Epithelial cell of esophagus (primary cell): ENCODE results near the gene DOCK3.
A peak's percentile ranks its signal among the peaks of the same experiment; 100 is the strongest.
"Not testable (repeated sequence)": the region's sequence is repeated elsewhere in the genome, so short reads cannot be mapped to it uniquely, and the experiment has no call there.

Experiments used
- DNase-seq: peaks from one replicate; pipeline ENCODE4 v3.0.0; 2010; ENCODE audit warnings: low read depth
- H3K4me3 ChIP-seq: 2 replicates; pipeline ENCODE4 v1.5.1; 2011; ENCODE audit warnings: mild to moderate bottlenecking, low read length, control low read depth
- CTCF ChIP-seq: IDR thresholded peaks from 2 replicates; pipeline ENCODE4 v1.5.1; 2011; ENCODE audit warnings: low read depth, mild to moderate bottlenecking, low read length, control low read depth, inconsistent platforms; ENCODE audit not compliant: insufficient read depth; ENCODE audit errors: missing control alignments

DOCK3 gene

GRCh38 chr3:51063053-51063452 is 388.3 kb downstream of the DOCK3 start:
- no peak for TF ChIP-seq CTCF
- no peak overlapping the region for H3K4me3 ChIP-seq
- no peak for DNase-seq

GRCh38 chr3:51075221-51075775 is 400.6 kb downstream of the DOCK3 start:
- no peak for DNase-seq
- TF ChIP-seq CTCF: no peak
- H3K4me3 ChIP-seq: no peak overlapping the region

- no peak for TF ChIP-seq CTCF
- no peak for DNase-seq
- H3K4me3 ChIP-seq: no peak overlapping the region
Measured at GRCh38 chr3:51082363-51082762, 407.6 kb downstream of the DOCK3 start.

- no peak for TF ChIP-seq CTCF
- no peak overlapping the region for H3K4me3 ChIP-seq
- DNase-seq: no peak
Measured at GRCh38 chr3:51083490-51083889, 408.8 kb downstream of the DOCK3 start.

GRCh38 chr3:51092141-51092540 is 417.4 kb downstream of the DOCK3 start:
- DNase-seq, H3K4me3 ChIP-seq: not testable (repeated sequence)

GRCh38 chr3:51094838-51095237 is 420.1 kb downstream of the DOCK3 start:
- H3K4me3 ChIP-seq: not testable (repeated sequence)

GRCh38 chr3:51099794-51100535 is 425.2 kb downstream of the DOCK3 start:
- peak; percentile 62 for DNase-seq
- H3K4me3 ChIP-seq: no peak overlapping the region

More at GRCh38 chr3:51094838-51095237, 420.1 kb downstream of the DOCK3 start:
- not testable (repeated sequence) for DNase-seq

More at GRCh38 chr3:51099794-51100535, 425.2 kb downstream of the DOCK3 start:
- TF ChIP-seq CTCF: peak; percentile 90
